Tibial nerve (tissue), 4 donors: ENCODE data around the gene TMEM131L. TPM values are rescaled to one million over a fixed set of nuclear protein-coding genes. Genes with fewer than 3 reads are reported as not detected.

Experiments
- DNase-seq, 2 donors: peaks; one replicate each; pipeline ENCODE4 v3.0.0-alpha.2; 2019; ENCODE audit warnings: low spot score in 2 of 2
- H3K27ac ChIP-seq, 4 donors: fragments of 200-600 bp; sonication (generic) in 3 of 4; one replicate each; pipeline ENCODE4 v1.5.1; 2017 to 2019; ENCODE audit warnings: mild to moderate bottlenecking in 1 of 4
- H3K27me3 ChIP-seq, 2 donors: fragments of 200-600 bp; sonication (generic) in 1 of 2; one replicate each; pipeline versions ENCODE4 v1.5.1 to v1.6.0; 2017 to 2019
- H3K36me3 ChIP-seq, 3 donors: fragments of 200-600 bp; sonication (generic); one replicate each; pipeline ENCODE4 v1.5.1; 2018 to 2019
- H3K4me1 ChIP-seq, 4 donors: fragments of 200-600 bp; sonication (generic) in 3 of 4; one replicate each; pipeline ENCODE4 v1.5.1; 2017 to 2019
- H3K4me3 ChIP-seq, 4 donors: fragments of 200-600 bp; sonication (generic) in 3 of 4; one replicate each; pipeline ENCODE4 v1.5.1; 2017 to 2019; ENCODE audit warnings: mild to moderate bottlenecking in 1 of 4, moderate library complexity in 1 of 4
- H3K9me3 ChIP-seq, 4 donors: fragments of 200-600 bp; sonication (generic) in 3 of 4; one replicate each; pipeline ENCODE4 v1.5.1; 2017 to 2019
- CTCF ChIP-seq, 5 experiments: fragments of 200-600 bp in 3 of 5; fragments of 450-650 bp in 2 of 5; sonication (generic) in 3 of 5; IDR thresholded peaks; one replicate each; pipeline ENCODE4 v1.5.1; 2016 to 2019; ENCODE audit warnings: antibody characterized with exemption in 5 of 5, mild to moderate bottlenecking in 3 of 5, moderate library complexity in 2 of 5
- EP300 ChIP-seq, 2 donors: sonication (generic); formaldehyde crosslinking; IDR thresholded peaks; one replicate each; pipeline ENCODE4 v1.6.1; 2017; ENCODE audit warnings: antibody characterized with exemption in 2 of 2, mild to moderate bottlenecking in 1 of 2
- POLR2A ChIP-seq, 2 donors: fragments of 450-650 bp; IDR thresholded peaks; one replicate each; pipeline ENCODE4 v1.6.1; 2017; ENCODE audit warnings: antibody characterized with exemption in 2 of 2, mild to moderate bottlenecking in 2 of 2, moderate library complexity in 2 of 2
- WGBS, 2 donors: methylation state at CpG; one replicate each; pipeline ENCODE4 v1.1.5; 2018; 5-methylcytosine and 5-hydroxymethylcytosine counted together
- total RNA-seq, 4 donors: library from RNA; depleted of rRNA; stranded (reverse); fragments of >200 nt; gene quantifications; one replicate each; pipeline ENCODE4 v1.1.0, GENCODE V29; 2016

The TMEM131L gene
- total RNA-seq, 4 donors from 2014 or later = 8.7 to 19.9 (median 12.1) TPM

- H3K27ac ChIP-seq = no peak overlapping the region
- no peak for DNase-seq
- TF ChIP-seq POLR2A (IDR thresholded peaks at IDR 0.05) = no peak
- no peak for TF ChIP-seq EP300 (IDR thresholded peaks at IDR 0.05)
- H3K4me1 ChIP-seq = peaks cover 0 to 10% (median 0%) of the 10 kb centered on the region in 4 donors
- H3K9me3 ChIP-seq = no peaks in the 10 kb centered on the region
- no peaks in the 10 kb centered on the region for H3K27me3 ChIP-seq
- H3K36me3 ChIP-seq = no peaks in the 10 kb centered on the region
- no peak overlapping the region for H3K4me3 ChIP-seq
- 58 to 71% methylated on average over 1 of the region's 1 CpG for WGBS, 2 donors
These were observed 113.7 kb downstream of the TMEM131L start for GRCh38 chr4:153579872-153580271.

- Histone ChIP-seq H3K36me3 (no peaks in the 10 kb centered on the region), H3K27me3 (no peaks in the 10 kb centered on the region), H3K9me3 (no peaks in the 10 kb centered on the region), H3K4me3 (no peak overlapping the region), H3K27ac (no peak overlapping the region), H3K4me1 (peaks cover 0 to 6% (median 0%) of the 10 kb centered on the region in 4 donors)
- 66 to 71% methylated on average over 2 of the region's 2 CpGs for WGBS, 2 donors
- TF ChIP-seq EP300 (IDR thresholded peaks at IDR 0.05) (no peak), POLR2A (IDR thresholded peaks at IDR 0.05) (no peak), CTCF (IDR thresholded peaks at IDR 0.05) (no peak)
- no peak for DNase-seq
These were observed 117.0 kb downstream of the TMEM131L start for GRCh38 chr4:153582954-153583702.

GRCh38 chr4:153585026-153585425 lies 118.9 kb downstream of the TMEM131L start:
- 65 to 79% methylated on average over 7 of the region's 7 CpGs for WGBS, 2 donors
- Histone ChIP-seq H3K36me3 (no peaks in the 10 kb centered on the region), H3K27me3 (no peaks in the 10 kb centered on the region), H3K4me1 (peaks cover 0 to 6% (median 0%) of the 10 kb centered on the region in 4 donors), H3K4me3 (no peak overlapping the region), H3K27ac (no peak overlapping the region), H3K9me3 (no peaks in the 10 kb centered on the region)
- no peak for TF ChIP-seq EP300 (IDR thresholded peaks at IDR 0.05)
- TF ChIP-seq POLR2A (IDR thresholded peaks at IDR 0.05) = no peak
- no peak for TF ChIP-seq CTCF (IDR thresholded peaks at IDR 0.05)
- DNase-seq = no peak

GRCh38 chr4:153589703-153590595 lies 123.8 kb downstream of the TMEM131L start:
- H3K27ac ChIP-seq = no peak overlapping the region
- DNase-seq = no peak
- H3K4me1 ChIP-seq = no peaks in the 10 kb centered on the region
- H3K4me3 ChIP-seq = no peak overlapping the region
- 86% methylated on average over 7 of the region's 7 CpGs for WGBS, 2 donors
- no peak for TF ChIP-seq CTCF (IDR thresholded peaks at IDR 0.05)
- TF ChIP-seq POLR2A (IDR thresholded peaks at IDR 0.05) = no peak
- no peak for TF ChIP-seq EP300 (IDR thresholded peaks at IDR 0.05)
- peaks cover 0 to 12% (median 0%) of the 10 kb centered on the region in 3 donors for H3K36me3 ChIP-seq
- no peaks in the 10 kb centered on the region for H3K27me3 ChIP-seq
- no peaks in the 10 kb centered on the region for H3K9me3 ChIP-seq

- Histone ChIP-seq H3K36me3 (peaks cover 0 to 21% (median 0%) of the 10 kb centered on the region in 3 donors), H3K9me3 (no peaks in the 10 kb centered on the region), H3K27me3 (no peaks in the 10 kb centered on the region), H3K27ac (no peak overlapping the region), H3K4me1 (no peaks in the 10 kb centered on the region), H3K4me3 (no peak overlapping the region)
- WGBS, 2 donors = 95% methylated on average over 8 of the region's 8 CpGs
- no peak for DNase-seq
- TF ChIP-seq CTCF (IDR thresholded peaks at IDR 0.05) (no peak), POLR2A (IDR thresholded peaks at IDR 0.05) (no peak), EP300 (IDR thresholded peaks at IDR 0.05) (no peak)
These were observed 125.3 kb downstream of the TMEM131L start for GRCh38 chr4:153591441-153591840.
